ENCODE results near the gene TET3. TPM values are rescaled to one million over a fixed set of nuclear protein-coding genes. Genes with fewer than 3 reads are reported as not detected.

TET3 gene
- total RNA-seq, 6 experiments from 2014 or later = 3.7 to 6.8 (median 5.1) TPM

- Histone ChIP-seq H3K9me3 (no peaks in the 10 kb centered on the region), H3K4me3 (no peak overlapping the region), H3K27me3 (no peaks in the 10 kb centered on the region), H3K27ac (no peak overlapping the region), H3K36me3 (no peaks in the 10 kb centered on the region), H3K4me1 (no peaks in the 10 kb centered on the region)
- no peak for TF ChIP-seq CTCF (IDR thresholded peaks at IDR 0.05)
- no peak for TF ChIP-seq POLR2A (IDR thresholded peaks at IDR 0.05)
- ATAC-seq = peak in 1 of 4 donors; percentile 15
- no peak for DNase-seq
- intact Hi-C loops (cut with DNase I) = no loop called here
- 51% methylated on average over 2 of the region's 2 CpGs for WGBS (ENCODE audit: insufficient coverage, low coverage, low lambda C conversion rate, missing lambda C conversion rate)
These were observed 45.1 kb downstream of the TET3 start for GRCh38 chr2:74029714-74030397.

DNA sequence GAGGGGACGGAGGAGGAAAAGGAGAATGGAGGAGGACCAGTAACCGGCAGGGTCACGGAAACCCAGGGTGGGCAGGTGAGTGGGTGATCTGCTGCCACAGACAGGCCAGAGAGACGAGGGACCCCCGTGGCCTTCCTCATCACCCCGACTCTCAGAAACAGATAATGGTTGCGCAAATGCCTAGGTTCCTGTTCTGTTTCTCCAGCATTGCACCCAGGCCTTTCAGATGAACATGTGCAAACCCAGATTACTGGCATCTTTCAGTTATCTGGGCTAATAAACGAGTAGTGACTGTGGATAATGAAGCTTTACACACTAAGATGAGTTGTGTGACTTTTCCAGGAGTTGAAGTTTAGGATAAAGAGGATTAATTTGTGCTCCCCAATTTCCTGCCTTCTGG is 46.5 kb downstream of the TET3 start:
- Histone ChIP-seq H3K9me3 (no peaks in the 10 kb centered on the region), H3K4me1 (no peaks in the 10 kb centered on the region), H3K27me3 (no peaks in the 10 kb centered on the region), H3K4me3 (no peak overlapping the region), H3K27ac (no peak overlapping the region), H3K36me3 (no peaks in the 10 kb centered on the region)
- ATAC-seq = peak in 2 of 4 donors; percentile 13 to 14
- no peak for DNase-seq
- TF ChIP-seq CTCF (IDR thresholded peaks at IDR 0.05) = no peak
- TF ChIP-seq POLR2A (IDR thresholded peaks at IDR 0.05) = no peak
- WGBS (ENCODE audit: insufficient coverage, low coverage, low lambda C conversion rate, missing lambda C conversion rate) = 77% methylated on average over 8 of the region's 8 CpGs
- intact Hi-C loops (cut with DNase I) = no loop called here

DNA sequence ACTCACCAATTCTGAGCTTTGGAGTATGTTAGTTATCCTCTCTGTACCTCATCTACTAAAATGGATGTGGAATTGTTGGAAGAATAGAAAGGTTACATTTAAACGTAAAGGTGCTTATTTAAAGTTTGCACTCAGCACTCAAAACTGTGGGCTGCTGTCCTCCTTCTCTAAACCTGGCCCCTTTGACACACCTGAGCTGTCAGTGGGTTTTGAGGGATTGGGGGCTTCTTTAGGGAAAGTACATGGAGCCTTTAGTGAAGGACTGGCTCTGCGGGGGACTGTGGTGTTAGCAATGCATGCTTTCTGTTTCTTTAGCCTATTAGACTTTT is 47.2 kb downstream of the TET3 start:
- DNase-seq = no peak
- intact Hi-C loops (cut with DNase I) = no loop called here
- no peak overlapping the region for H3K27ac ChIP-seq
- H3K9me3 ChIP-seq = no peaks in the 10 kb centered on the region
- no peak overlapping the region for H3K4me3 ChIP-seq
- no peaks in the 10 kb centered on the region for H3K27me3 ChIP-seq
- ATAC-seq = no peak
- TF ChIP-seq CTCF (IDR thresholded peaks at IDR 0.05) = no peak
- no peak for TF ChIP-seq POLR2A (IDR thresholded peaks at IDR 0.05)
- H3K36me3 ChIP-seq = no peaks in the 10 kb centered on the region
- H3K4me1 ChIP-seq = no peaks in the 10 kb centered on the region
- 81% methylated on average over 2 of the region's 2 CpGs for WGBS (ENCODE audit: insufficient coverage, low coverage, low lambda C conversion rate, missing lambda C conversion rate)

DNA sequence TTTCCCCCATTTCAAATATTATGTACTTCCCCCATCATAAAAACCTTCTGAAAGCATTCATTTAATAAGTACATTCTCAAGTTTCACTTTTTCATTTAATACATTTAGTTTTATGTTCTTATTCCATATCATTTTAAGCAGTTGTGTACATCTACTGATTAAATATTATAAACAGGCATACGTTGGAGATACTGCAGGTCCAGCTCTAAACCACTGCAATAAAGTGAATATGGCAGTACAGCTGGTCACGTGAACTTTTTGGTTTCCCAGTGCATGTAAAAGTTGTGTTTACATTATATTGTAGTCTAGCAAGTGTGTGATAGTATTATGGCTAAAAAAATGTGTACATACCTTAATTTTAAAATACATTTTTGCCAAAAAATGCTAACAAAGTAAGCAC is 48.7 kb downstream of the TET3 start:
- Histone ChIP-seq H3K36me3 (no peaks in the 10 kb centered on the region), H3K27me3 (no peaks in the 10 kb centered on the region), H3K27ac (no peak overlapping the region), H3K4me3 (no peak overlapping the region), H3K9me3 (no peaks in the 10 kb centered on the region), H3K4me1 (no peaks in the 10 kb centered on the region)
- no peak for ATAC-seq
- no peak for DNase-seq
- TF ChIP-seq POLR2A (IDR thresholded peaks at IDR 0.05) = no peak
- TF ChIP-seq CTCF (IDR thresholded peaks at IDR 0.05) = no peak
- intact Hi-C loops (cut with DNase I) = no loop called here
- WGBS (ENCODE audit: insufficient coverage, low coverage, low lambda C conversion rate, missing lambda C conversion rate) = 71% methylated on average over 2 of the region's 2 CpGs

Small RNA genes lying within 50 kb of the gene (small RNA-seq; reads per million reads assigned to genes)
- gene AC110801.1 (0 reads per million in 2 experiments), gene RNA5SP97 (0 reads per million in 2 experiments)

Other genes starting within 250 kb of the TET3 start
- gene TPRKB, start 247.6 kb upstream of the TET3 start, total RNA-seq = 10 to 100 TPM in 5 of 6 experiments, 1 to 10 TPM in 1; 6.9 to 19.8 (median 11.5) TPM
- gene DUSP11, start 204.8 kb upstream of the TET3 start, total RNA-seq = 10 to 100 TPM in 2 of 6 experiments, 1 to 10 TPM in 4; 5.7 to 14.2 (median 9.1) TPM
- under 1 TPM in 1 of 6 experiments, not detected in 5; 0.07 TPM for gene C2orf78, start 200.7 kb upstream of the TET3 start, total RNA-seq
- 10 to 100 TPM; 10.9 to 23.9 (median 16.9) TPM for gene STAMBP, start 155.9 kb upstream of the TET3 start, total RNA-seq
- 10 to 100 TPM in 1 of 6 experiments, 1 to 10 TPM in 4, under 1 TPM in 1; 0.39 to 12.8 (median 1.1) TPM for gene ACTG2, start 91.9 kb upstream of the TET3 start, total RNA-seq
- 10 to 100 TPM; 16.6 to 33.1 (median 22.6) TPM for gene DGUOK, start 58.0 kb upstream of the TET3 start, total RNA-seq
- gene BOLA3, start 163.0 kb downstream of the TET3 start, total RNA-seq = 10 to 100 TPM; 14.6 to 58.6 (median 16.0) TPM
- gene MOB1A, start 194.0 kb downstream of the TET3 start, total RNA-seq = 10 to 100 TPM; 29.8 to 48.0 (median 32.9) TPM
- gene MTHFD2, start 213.7 kb downstream of the TET3 start, total RNA-seq = 1 to 10 TPM in 5 of 6 experiments, under 1 TPM in 1; 0.31 to 7.4 (median 2.0) TPM